KG1 (cell line): ENCODE results near the gene FBXW8.

Source experiments
- DNase-seq: peaks from one replicate; lab custom pipeline; 2025; lab: John Stamatoyannopoulos, UW

Gene FBXW8

GRCh38 chr12:117037289-117038022 lies 126.7 kb downstream of the FBXW8 start:
- DNase-seq: no peak

DNA sequence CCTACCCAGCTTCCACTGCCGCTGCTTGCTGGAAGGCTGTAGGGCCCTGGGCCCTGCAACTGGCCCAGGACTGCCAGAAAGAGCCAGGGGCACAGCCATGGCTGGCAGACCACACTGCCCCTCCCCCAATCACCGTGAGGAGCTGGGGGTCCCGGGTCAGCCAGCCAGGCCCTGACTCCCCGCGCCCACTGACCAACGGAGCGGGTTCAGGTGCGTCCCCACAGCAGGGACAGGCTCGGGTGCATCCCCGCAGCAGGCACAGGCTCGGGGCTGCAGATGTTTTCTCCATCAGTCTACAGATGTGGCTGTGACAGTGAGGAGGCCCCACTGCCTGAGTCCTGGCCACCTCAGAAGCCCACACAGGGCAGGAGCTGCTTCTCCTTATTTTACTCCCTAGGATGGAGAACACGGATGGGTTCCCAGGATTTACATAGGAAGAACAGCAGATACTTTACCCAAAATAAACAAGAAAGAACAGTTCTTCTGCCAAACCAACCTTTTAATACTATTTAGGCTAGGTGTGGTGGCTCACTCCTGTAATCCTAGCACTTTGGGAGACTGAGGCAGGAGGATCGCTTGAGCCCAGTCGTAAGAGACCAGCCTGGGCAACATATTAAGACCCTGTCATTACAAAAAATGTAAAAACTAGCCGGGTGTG lies 127.4 kb downstream of the FBXW8 start:
- DNase-seq: no peak

DNA sequence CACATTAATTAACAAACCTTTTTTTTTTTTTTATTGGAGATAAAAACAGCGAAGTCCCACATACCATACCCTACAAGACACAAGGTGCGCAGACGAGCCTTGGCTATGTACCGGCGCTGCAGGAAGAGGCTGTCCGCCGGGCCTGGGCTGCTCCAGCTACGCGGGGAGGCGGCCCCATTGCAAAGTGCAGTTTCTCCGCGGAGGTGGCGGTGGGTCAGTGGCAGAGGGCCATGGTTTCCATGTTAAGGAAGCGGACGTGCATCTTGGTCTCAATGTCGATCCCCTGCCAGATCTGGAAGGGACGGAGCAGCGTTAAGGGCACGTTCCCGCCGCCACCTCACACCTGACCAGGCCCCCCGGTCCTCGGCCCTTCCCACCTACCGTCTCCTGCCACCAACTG lies 128.2 kb downstream of the FBXW8 start:
- no peak for DNase-seq

- no peak for DNase-seq
These were observed 129.2 kb downstream of the FBXW8 start for GRCh38 chr12:117039891-117040309.

GRCh38 chr12:117040496-117040895 lies 129.7 kb downstream of the FBXW8 start:
- no peak for DNase-seq

DNA sequence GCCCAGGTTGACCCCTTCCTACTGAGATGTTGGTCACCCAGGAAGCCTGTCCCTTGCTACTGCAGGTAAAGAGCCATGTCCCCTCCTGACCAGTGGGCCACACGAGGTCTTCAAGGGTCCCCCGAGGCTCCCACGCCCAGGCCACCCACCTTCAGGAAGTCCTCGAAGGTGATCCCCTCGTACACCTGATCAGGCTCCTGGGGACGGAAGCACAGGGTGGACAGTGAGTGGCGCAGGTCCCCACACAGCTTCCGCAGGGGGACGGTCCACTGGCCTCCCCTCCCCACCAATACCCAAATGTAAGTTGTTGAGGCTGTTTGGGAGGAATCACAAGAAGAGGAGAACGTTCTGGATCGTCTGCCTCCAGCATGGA lies 131.0 kb downstream of the FBXW8 start:
- DNase-seq: no peak

DNA sequence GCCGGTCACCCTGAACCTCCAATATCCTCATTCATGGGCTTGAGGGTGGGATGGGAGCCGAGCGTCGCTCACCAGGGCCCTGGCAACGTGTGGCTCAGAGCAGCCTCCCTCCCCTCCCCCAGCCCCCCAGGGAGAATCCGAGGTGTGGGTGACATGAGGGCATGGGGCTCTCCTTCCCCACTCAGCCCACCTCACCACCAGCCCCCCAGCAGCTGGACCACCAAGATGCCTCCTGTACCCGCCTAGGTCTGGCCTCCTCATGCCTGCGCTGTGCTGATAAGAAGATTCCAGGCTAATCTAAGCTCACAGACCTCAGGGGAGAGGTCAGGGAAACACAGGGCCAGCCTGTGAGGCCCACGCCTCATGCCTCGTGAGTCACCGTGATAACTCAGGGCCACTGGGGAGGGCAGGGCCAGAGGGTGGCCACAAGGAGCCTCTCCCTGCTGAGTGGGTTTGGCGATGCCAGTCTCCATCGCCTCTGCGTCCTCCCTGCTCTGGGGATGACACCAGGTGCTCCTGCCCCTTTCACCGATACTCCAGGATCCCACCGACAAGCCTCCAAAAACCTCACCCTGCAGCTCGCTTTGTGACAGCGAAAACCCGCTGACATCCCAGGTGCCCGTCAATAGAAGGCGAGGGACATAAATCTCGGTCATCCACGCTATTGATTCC lies 131.6 kb downstream of the FBXW8 start:
- no peak for DNase-seq

DNA sequence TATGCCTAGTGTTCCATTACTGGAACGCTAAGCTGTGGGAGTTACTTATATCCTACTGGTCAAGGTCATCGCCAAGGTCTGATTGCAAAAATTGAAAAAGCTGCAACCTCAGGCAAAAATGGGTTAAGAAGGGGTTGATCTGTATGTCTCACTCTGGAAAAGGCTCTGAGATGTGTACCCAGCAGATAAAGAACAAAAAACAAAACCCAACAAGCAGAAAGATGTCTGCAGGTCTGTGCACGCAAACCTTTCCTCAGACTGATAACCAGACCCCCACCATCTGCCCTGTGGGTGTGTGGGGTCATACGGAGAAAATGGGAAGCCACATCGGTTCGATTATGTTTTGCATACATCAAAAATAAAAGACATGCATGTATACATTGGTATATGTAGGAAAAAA lies 132.1 kb downstream of the FBXW8 start:
- no peak for DNase-seq

DNA sequence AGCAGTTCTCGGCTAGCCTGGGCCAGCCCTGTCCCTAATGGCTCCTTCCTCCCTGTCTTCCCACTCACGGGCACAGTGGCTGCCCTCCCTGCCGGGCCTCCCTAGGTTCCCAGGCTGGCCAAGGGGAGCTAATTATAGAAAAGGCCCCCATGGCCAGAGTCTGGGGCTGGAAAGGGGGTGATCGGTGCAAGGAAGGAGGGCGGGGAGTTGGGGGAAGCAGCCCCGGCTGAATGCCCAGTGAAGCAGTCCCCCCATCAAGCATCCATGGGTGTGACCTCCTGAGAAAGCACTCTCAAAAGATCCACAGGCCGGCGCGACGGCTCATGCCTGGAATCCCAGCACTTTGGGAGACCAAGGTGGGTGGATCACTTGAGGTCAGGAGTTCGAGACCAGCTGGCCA lies 133.6 kb downstream of the FBXW8 start:
- no peak for DNase-seq

GRCh38 chr12:117044790-117045159 lies 134.0 kb downstream of the FBXW8 start:
- no peak for DNase-seq

GRCh38 chr12:117045160-117046010 lies 134.6 kb downstream of the FBXW8 start:
- no peak for DNase-seq

DNA sequence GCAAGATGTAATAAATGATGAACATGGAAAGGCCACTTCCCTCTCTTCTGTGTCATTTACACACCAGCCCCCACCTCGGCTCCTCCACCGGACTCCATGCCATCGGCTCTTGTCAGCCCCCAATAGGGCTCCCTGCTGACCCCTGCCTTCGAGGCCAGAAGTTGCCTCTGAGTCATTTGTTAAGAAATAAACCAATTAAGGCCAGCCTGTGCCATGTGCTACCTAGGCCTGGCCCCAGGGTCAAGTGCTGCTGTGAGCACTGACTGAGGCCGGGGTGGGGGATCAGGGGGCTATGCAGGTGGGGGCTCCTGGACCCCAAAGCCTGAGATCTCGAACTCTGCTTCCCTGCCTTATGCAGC lies 135.2 kb downstream of the FBXW8 start:
- no peak for DNase-seq

DNA sequence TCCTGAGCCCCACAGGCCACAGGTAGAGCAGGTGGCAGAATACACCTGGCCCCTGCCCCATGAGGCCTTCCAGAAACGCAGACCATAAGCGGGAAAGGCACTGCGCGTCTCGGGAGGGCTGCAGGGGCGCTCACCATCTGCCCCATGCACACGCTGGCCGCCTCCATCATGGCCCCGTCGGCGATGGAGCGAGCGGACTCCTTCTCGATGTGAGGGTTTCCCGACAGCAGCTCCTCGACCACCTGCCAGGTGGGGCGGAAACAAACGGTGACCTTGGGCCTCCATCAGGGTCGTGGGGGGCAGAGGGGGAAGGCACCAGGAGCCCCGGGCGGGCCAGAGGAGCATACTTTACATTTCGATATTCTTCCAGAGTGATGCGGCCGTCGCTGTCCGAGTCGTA lies 135.7 kb downstream of the FBXW8 start:
- no peak for DNase-seq

DNA sequence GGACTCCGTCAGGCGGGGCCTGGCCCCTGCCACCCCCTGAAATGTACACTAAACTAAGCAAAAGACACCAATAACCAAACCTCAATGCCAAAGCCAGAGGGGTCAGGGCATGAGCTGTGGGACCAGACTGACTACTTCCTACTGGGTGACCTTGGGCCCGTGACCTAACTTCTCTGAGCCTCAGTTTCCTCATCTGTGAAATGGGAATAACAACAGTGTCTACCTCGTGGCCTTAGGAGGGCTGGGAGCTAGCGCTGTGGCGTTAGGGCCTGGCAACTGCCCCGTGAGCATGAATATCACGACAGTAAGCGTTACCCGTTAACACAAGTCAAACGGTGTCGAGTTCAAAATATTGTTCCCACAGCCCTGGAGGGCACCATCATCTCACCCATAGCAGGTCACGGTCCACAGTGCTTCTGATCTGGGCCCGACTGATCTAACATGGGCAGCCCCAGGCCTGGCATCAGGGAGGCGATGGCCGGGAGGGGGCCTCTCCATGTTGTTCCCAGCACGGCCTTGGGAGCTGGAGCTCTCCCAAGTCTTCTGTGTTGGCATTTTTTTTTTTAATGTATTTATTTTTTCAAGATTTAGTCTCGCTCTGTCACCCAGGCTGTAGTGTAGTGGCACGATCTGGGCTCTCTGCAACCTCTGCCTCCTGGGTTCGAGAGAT lies 136.2 kb downstream of the FBXW8 start:
- DNase-seq: no peak

DNA sequence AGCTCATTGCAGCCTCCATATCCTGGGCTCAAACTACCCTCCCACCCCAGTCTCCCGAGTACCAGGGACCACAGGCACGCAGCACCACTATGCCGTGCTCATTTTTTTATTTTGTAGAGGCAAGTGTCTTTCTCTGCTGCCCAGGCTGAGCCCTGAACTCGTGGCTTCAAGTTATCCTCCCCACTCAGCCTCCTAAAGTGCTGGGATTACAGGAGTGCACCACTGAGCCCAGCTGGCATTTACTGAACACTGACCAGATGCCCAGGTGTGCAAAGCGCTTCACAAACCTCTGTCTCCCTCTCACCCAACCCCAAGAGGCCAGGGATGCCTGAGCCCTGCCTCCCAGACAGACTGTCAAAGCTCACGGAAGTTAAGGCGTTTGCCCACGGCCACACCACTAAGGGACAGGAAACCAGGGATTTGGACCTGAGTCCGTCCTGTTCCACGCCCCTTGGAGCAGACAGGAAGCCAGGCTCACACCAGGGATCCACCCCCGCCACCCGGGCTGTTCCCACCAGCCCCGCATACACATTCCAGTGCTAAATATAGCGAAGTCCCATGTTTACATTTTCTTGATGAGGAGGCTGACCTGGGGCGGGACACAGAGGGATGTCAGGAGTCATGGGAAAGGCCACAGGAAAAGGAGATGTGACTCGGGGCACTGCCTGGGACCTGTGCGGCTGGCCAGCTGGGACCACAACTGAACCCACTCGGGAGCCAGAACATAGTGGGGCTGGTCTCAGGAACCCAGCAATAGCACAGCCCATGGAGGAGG lies 137.2 kb downstream of the FBXW8 start:
- no peak for DNase-seq

DNA sequence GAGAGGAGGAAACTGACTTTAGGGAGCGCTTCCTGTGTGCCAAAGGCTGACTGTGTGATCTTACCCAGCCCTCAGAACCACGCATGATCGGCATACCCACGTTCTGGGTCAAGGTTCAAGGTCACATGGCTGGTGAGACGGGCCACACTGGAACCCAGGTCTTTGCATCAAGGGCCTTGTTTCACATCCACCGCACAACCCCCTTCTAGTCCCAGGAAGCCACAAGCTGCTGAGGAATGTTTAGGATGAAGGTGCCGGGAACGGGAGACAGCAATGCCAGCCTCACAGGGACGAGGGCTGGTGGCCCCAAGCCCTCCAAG lies 137.8 kb downstream of the FBXW8 start:
- DNase-seq: no peak

GRCh38 chr12:117049295-117049694 lies 138.5 kb downstream of the FBXW8 start:
- no peak for DNase-seq

DNA sequence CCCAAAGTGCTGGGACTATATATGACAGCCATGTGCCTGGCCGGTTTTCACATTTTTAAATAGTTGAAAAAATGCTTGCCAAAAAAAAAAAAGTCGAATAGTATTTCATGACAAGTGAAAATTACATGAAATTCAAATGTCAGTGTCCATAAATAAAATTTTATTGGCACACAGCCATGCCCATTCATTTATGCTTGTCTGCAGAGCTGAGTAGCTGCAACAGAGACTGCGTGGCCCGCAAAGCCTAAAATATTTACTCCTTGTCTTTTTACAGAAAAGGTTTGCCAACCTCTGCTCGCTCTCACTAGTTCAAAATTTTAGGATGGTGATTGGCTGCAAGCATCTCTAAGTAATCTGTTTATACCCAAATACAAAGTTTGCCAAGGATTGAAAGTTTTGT lies 139.3 kb downstream of the FBXW8 start:
- no peak for DNase-seq

- no peak for DNase-seq
These were observed 140.6 kb downstream of the FBXW8 start for GRCh38 chr12:117051380-117051779.

DNA sequence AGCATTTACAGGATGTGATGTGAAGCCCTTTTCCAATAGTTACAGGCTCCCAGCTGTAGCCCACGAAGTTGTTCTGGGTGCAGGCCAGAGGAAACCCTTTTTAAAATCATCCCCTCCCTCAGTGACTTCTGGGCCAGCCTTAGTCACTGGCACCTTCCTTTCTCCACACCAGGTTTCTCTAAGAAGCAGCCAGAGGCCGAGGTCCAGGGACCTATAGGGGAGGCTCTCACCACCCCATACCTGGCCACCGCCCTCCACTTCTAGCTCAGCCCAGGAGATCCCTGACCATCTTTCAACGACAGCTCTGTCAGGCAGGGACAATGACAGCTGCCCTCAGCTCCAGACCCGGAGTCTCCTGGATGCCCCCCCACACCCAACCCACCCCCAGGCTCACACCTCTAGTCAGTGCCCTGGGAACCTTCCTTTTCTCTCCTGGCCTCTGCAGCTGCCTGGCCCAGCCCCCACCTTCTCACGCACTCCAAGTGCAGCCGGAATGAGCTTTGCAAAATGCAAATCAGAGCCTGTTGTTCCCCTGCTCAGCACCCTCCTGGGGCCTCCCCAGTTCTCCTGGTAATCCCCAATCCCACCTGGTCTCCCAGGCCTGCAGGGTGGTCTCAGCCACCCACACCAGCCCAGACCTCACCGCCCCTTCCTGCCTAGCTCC lies 141.8 kb downstream of the FBXW8 start:
- no peak for DNase-seq

- no peak for DNase-seq
These were observed 142.3 kb downstream of the FBXW8 start for GRCh38 chr12:117053050-117053400.
